ENCODE measurements around the gene CBFA2T2.

The CBFA2T2 gene

DNA sequence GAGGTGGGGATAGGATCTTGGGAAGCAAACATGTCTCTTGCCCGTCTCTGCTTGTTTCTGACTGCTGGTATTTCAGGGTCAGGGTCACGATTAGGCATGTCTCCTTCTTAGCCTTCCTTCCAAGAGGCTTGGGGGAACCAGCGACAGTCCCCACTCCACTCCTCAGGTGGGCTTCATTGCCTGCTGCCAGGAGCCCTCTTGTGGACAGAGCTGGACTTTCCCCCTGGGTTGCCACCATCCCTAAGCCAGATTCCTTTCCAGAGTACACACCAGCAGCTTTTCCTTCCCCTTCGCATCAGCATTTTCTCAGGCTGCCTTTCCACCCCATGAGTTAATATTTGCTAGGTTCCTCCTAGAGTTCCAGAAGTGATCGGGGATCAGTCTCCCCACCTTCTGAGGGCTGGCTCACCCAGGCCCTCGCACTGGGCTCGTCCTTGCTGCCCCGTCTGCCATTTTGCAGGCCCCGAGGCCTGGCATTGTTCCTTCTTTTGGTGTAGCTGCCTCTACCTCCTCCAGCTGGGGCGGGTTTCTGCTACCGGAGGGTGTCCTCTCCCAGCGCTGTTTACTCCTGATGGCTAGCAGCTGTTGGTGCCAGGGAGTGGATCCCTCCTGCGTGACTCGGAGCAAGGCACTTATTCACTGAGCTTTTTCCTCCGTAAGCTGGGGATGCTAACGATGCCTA, 163.5 kb downstream of the CBFA2T2 start:
- TF ChIP-seq CTCF (IDR thresholded peaks at IDR 0.05) = peak; percentile 77

DNA sequence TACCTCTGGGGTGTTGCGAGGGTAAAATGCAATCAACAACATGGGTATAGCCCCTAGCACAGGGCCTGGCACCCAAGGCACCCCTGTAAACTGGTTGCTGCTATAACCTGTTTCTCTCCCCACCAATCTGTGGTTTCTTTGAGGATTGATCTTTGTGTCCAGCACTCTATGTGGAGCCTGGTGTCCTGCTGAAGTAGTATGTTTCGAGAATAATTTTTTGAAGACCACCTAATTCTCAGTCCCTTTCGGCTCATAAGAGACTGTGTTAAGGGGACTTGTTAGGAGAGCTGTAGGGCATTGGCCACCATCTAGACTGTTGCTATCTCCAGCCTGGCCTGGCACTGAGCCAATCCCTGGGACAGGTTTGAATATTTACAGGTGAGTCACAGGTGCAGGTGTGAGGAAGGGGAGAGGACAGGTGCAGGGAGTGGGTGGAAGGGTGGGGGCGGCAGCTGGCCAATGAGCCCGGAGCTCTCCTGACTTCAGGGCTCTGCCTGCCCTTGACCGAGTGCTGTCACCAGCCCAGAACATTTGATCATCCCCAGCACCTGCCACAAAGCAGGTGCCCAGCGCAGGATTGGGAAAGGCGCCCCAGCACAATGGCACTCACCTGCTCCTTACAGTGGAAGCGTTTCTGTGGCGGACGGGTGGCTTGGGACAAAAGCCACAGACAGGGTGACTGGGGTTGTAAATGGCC, 164.2 kb downstream of the CBFA2T2 start:
- no peak for TF ChIP-seq CTCF (IDR thresholded peaks at IDR 0.05)

GRCh38 chr20:33654680-33655161, 164.8 kb downstream of the CBFA2T2 start:
- no peak for TF ChIP-seq CTCF (IDR thresholded peaks at IDR 0.05)

DNA sequence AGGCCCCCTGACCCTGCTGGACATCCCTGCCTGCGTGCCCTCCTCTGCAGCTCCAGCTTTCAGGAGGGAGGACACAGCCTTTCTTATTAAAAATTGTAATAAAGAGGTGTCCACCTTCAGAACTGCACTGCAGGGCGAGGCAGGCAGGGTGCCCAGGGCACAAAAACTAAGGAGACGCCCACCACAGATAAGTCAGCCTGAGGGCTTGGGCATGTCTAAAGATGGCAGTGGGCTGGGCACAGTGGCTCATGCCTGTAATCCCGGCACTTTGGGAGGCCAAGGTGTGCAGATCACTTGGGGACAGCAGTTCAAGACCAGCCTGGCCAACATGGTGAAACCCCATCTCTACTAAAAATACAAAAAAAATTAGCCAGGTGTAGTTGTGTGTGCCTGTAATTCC, 165.3 kb downstream of the CBFA2T2 start:
- no peak for TF ChIP-seq CTCF (IDR thresholded peaks at IDR 0.05)

DNA sequence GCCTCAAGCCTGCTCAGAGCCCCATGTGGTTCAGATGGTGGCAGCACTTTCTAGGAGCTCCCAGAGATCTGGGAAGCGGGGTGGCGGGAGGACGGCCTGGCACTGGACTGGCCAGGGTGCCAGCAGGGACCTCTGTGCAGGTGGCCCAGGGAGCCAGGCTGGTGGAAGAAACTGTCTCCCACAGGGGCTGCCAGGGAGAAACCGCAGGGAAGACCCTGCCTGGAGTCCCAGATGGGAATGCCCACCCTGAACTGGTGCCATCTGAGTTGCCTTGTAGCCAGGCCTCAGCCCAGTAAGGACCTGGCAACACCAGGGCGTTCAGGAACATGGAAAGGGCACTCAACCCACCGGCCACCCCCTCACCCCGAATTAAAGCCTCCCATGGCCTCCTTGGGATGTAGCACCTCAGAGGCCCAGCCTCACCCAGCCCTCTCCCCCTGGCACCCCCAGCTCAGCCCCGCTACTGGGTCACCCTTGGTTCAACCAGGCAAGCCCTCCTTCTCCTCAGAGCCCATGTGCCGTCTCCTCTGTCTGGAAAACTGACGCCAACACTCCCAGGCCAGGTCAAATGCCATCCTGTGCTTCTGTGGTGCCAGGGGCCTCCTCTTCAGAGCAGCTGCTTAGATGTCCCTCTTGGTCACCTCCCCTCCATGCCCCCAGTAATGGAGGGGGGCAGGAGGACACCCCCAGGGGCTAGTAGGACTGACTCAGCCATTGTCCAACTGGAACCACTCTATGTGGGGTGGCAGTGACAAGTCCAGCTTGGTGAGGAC, 166.3 kb downstream of the CBFA2T2 start:
- no peak for TF ChIP-seq CTCF (IDR thresholded peaks at IDR 0.05)

DNA sequence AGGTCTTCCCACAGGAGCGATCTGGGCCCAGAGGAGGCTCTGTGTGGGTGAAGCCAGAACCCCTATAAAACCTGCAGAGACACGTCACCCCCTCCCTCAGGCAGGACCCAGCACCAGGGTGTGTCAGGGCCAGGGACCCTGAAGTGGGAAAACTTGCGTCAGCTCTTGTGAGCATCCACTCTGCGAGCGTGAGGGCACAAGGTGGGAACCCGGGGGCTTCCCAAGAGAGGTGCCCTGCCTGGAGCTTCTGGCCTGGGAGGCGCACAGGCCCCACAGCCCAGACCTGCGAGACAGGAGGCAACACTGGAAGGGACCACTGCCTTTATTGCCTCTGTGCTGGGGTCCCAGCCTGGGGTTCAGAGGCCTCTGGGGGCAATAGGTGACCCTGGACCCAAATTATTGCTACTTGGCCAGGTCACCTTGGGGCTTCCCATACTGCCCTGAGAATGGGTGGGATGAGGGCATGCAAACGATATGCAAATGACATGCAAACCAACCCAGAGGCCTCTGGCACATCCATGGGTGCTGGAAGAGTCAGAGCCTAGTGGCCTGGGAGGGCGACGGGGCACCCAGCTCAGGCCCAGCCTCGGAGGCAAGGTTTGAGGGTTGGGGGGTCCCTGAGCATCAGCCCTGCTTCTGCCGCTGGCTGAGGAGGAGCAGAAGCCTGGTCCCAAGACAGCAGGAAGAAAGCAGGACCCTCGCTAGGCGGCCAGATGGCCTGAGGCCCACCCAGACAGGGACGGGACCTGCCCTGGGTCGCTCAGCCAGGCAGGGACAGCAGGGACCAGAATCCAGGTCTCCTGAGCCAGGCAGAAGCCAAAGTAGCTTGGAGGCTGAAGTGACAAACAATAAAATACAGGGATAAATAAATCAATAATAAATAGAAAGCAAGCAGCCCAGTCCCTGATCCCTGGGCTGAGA, 167.1 kb downstream of the CBFA2T2 start:
- TF ChIP-seq CTCF (IDR thresholded peaks at IDR 0.05) = no peak

DNA sequence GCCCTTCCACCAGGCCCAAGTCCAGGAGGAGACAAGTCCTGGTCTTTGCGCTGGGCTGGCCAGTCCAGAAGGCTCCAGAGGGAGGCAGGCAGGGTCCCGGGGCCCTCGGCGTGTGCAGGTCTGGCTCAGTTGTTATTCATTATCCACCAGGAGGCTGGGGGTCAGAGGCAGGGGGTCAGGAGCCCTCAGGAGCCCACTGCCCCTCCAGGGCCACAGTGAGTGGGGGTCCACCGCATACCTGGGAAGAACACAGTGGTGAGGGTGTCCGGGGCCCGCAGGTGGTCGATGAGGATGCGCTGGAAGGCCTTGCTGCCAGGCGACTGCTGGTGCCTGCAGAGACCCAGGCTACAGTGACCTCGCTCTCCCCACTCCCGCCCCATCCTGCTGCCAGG, 167.8 kb downstream of the CBFA2T2 start:
- no peak for TF ChIP-seq CTCF (IDR thresholded peaks at IDR 0.05)

Measured in LNCAP (cell line).